WTC11 (cell line): ENCODE measurements around the gene UROC1. TPM values are rescaled to one million over a fixed set of nuclear protein-coding genes. Genes with fewer than 3 reads are reported as not detected.

Source experiments
- ATAC-seq: fragments of 200-7000 bp; cut with Tn5 transposase; 2 replicates; pipeline ENCODE4 v1.10.0; 2021; ENCODE audit warnings: mild to moderate bottlenecking, moderate library complexity
- CTCF ChIA-PET: fragments of 300-600 bp; sonication (Branson Sonifier 250); formaldehyde crosslinking; loops from one replicate; lab custom pipeline; 2021; ENCODE audit warnings: antibody characterized with exemption; lab: Charles Lee
- POLR2A ChIA-PET: fragments of 350-600 bp; sonication (Branson Sonifier 250); formaldehyde crosslinking; loops from one replicate; lab custom pipeline; 2021; ENCODE audit warnings: antibody characterized with exemption; lab: Charles Lee
- DNase-seq: peaks from one replicate; pipeline ENCODE4 v3.0.0; 2021; ENCODE audit warnings: low spot score
- H3K27ac Mint-ChIP-seq: 2 replicates; pipeline ENCODE4 v1.8.0; 2021; ENCODE audit warnings: mixed read lengths
- H3K27me3 Mint-ChIP-seq: 2 replicates; pipeline ENCODE4 v1.8.0; 2021; ENCODE audit warnings: low read depth, mild to moderate bottlenecking, moderate library complexity, mixed read lengths
- H3K36me3 Mint-ChIP-seq: 2 replicates; pipeline ENCODE4 v1.8.0; 2021; ENCODE audit warnings: mixed read lengths
- H3K4me1 Mint-ChIP-seq: 2 replicates; pipeline ENCODE4 v1.8.0; 2022; ENCODE audit warnings: mixed read lengths
- H3K4me3 Mint-ChIP-seq: 2 replicates; pipeline ENCODE4 v1.8.0; 2021; ENCODE audit warnings: mild to moderate bottlenecking, moderate library complexity, mixed read lengths
- H3K9me3 Mint-ChIP-seq: 2 replicates; pipeline ENCODE4 v1.8.0; 2021; ENCODE audit warnings: mixed read lengths
- PREB ChIP-seq: sonication (generic); formaldehyde crosslinking; IDR thresholded peaks from 2 replicates; pipeline ENCODE4 v1.8.1; 2022; ENCODE audit warnings: mild to moderate bottlenecking, missing genetic modification reagents, moderate library complexity, borderline replicate concordance
- RELA ChIP-seq: sonication (generic); formaldehyde crosslinking; IDR thresholded peaks from 2 replicates; pipeline ENCODE4 v1.8.1; 2022; ENCODE audit warnings: missing genetic modification reagents, mild to moderate bottlenecking, borderline replicate concordance
- RORB ChIP-seq: fragments of 250-450 bp; sonication (Bioruptor Pico); IDR thresholded peaks from 2 replicates; pipeline ENCODE4 v1.9.0; 2021; ENCODE audit warnings: mild to moderate bottlenecking
- SMAD4 ChIP-seq: sonication (generic); formaldehyde crosslinking; IDR thresholded peaks from 2 replicates; pipeline ENCODE4 v1.8.0; 2022; ENCODE audit warnings: mild to moderate bottlenecking, missing genetic modification reagents
- TCF7 ChIP-seq: sonication (generic); formaldehyde crosslinking; IDR thresholded peaks from 2 replicates; pipeline ENCODE4 v1.8.0; 2022; ENCODE audit warnings: mild to moderate bottlenecking, low read depth, missing genetic modification reagents, moderate library complexity
- ZBTB43 ChIP-seq: sonication (generic); formaldehyde crosslinking; IDR thresholded peaks from 2 replicates; pipeline ENCODE4 v1.8.1; 2023; ENCODE audit warnings: mild to moderate bottlenecking, missing genetic modification reagents
- ZNF263 ChIP-seq: sonication (generic); formaldehyde crosslinking; IDR thresholded peaks from 2 replicates; pipeline ENCODE4 v1.8.1; 2022; ENCODE audit warnings: low read depth, mild to moderate bottlenecking, moderate library complexity, missing genetic modification reagents
- ZNF281 ChIP-seq: sonication (generic); formaldehyde crosslinking; IDR thresholded peaks from 2 replicates; pipeline ENCODE4 v1.8.0; 2023; ENCODE audit warnings: mild to moderate bottlenecking, missing genetic modification reagents
- ZNF423 ChIP-seq: fragments of 250-450 bp; sonication (Bioruptor Pico); IDR thresholded peaks from 2 replicates; pipeline ENCODE4 v2.1.2; 2022; ENCODE audit warnings: mild to moderate bottlenecking, moderate library complexity
- total RNA-seq: library from RNA; stranded (reverse); gene quantifications from 3 replicates; pipeline ENCODE4 v1.2.3, GENCODE V29; 2021
- TF ChIP-seq, protein P1 (sequence below): sonication (generic); formaldehyde crosslinking; IDR thresholded peaks from 2 replicates; pipeline ENCODE4 v1.8.0; 2022; ENCODE audit warnings: mild to moderate bottlenecking, missing genetic modification reagents

Gene UROC1
- total RNA-seq, 1 experiment from 2014 or later = not detected

DNA sequence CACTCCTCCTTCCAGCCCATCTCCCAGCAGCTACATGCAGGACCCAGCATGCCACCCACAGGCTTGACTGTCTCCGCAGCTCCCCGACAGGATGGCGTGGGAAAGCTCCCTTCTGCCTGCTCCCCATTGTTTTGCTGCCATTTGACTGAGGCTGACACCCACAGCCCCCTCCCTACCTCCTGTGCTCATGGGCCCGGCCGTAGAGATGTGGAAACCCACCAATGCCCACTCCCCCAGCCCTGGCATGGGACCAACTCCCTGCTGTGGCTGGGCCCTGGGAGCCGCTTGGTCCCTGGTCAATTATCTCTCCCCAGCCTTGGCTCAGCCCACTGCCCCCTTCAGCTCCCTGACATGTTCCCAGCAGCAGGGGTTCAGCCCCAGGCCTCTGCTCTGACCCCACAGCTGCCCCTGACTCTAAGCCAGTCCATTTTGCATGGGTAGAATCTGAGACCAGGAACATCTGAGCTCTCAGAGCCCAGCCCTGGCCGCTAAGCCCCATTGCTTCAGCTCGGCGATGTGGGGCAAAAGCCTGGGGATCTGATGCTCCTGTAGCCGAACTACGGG lies 33.0 kb upstream of the UROC1 start (continued):
- TF ChIP-seq ZNF281 = no peak
- TF ChIP-seq ZBTB43 (CRISPR knock-in tag) = no peak
- no peak for TF ChIP-seq RELA (CRISPR knock-in tag)
- TF ChIP-seq ZNF263 (CRISPR knock-in tag) = no peak

DNA sequence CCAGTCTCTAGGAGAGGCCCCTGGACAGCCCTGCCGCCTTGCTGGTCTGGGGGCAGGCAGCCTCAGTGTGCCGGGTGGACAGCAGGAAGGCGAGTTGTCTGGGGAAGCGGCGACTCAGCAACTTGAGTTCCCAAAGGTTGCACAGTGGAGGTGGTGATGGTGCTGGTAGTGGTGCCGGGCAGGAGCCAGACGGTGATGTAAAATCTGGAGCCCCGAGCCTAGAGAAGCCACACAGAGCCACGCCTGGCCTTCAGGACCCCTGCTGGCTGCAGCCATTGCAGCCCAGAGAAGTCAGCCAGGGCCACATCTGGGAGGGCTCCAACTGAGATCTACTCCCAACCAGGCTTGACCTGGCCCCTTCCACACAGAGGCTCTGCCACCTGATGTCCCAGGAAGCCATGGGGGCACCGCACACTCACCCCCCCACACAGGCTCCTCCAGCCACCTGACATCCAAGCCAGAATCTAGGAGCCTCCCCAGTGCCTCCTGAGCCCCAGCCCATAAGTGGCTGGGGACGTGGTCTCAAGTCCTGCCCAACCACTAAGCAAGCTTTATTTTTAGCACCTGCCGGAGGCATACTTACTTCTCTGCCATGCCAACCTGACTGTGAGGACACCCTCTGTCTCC lies 32.4 kb upstream of the UROC1 start:
- TF ChIP-seq TCF7 (CRISPR knock-in tag) = no peak
- TF ChIP-seq RORB (CRISPR knock-in tag) = no peak
- TF ChIP-seq PREB = no peak

GRCh38 chr3:126548556-126549466 lies 31.2 kb upstream of the UROC1 start:
- POLR2A ChIA-PET = no interaction called here
- peak; percentile 68 for ATAC-seq
- H3K9me3 Mint-ChIP-seq = no peaks in the 10 kb centered on the region
- peak; percentile 14 for DNase-seq
- H3K27me3 Mint-ChIP-seq = no peaks in the 10 kb centered on the region; the same call in 1 of the 2 replicates
- peak overlapping the region; percentile 5; the same call in 1 of the 2 replicates for H3K4me3 Mint-ChIP-seq
- CTCF ChIA-PET = interaction anchor here (0.7 to 1.0 kb wide), 2 partner anchors 26 to 30 kb away, joined by 3 to 6 read pairs; partner anchors contain the start of gene CHST13
- peak overlapping the region; percentile 58 for H3K27ac Mint-ChIP-seq
- peaks cover 45% of the 10 kb centered on the region for H3K4me1 Mint-ChIP-seq
- no peaks in the 10 kb centered on the region for H3K36me3 Mint-ChIP-seq
- TF ChIP-seq, protein P1, sequence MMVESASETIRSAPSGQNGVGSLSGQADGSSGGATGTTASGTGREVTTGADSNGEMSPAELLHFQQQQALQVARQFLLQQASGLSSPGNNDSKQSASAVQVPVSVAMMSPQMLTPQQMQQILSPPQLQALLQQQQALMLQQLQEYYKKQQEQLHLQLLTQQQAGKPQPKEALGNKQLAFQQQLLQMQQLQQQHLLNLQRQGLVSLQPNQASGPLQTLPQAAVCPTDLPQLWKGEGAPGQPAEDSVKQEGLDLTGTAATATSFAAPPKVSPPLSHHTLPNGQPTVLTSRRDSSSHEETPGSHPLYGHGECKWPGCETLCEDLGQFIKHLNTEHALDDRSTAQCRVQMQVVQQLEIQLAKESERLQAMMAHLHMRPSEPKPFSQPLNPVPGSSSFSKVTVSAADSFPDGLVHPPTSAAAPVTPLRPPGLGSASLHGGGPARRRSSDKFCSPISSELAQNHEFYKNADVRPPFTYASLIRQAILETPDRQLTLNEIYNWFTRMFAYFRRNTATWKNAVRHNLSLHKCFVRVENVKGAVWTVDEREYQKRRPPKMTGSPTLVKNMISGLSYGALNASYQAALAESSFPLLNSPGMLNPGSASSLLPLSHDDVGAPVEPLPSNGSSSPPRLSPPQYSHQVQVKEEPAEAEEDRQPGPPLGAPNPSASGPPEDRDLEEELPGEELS (CRISPR knock-in tag) = peak; percentile 25; the same call in 1 of the 2 replicates
- TF ChIP-seq SMAD4 (no peak), ZNF423 (CRISPR knock-in tag) (peak; percentile 62; the same call in 1 of the 2 replicates)

More for the DNA sequence above, 32.4 kb upstream of the UROC1 start:
- Mint-ChIP-seq H3K27me3 (no peaks in the 10 kb centered on the region; the same call in 1 of the 2 replicates), H3K4me1 (peaks cover 45% of the 10 kb centered on the region), H3K4me3 (no peak overlapping the region), H3K27ac (no peak overlapping the region), H3K9me3 (no peaks in the 10 kb centered on the region), H3K36me3 (no peaks in the 10 kb centered on the region)
- ATAC-seq (no peak), DNase-seq (no peak)
- ChIA-PET POLR2A (no interaction called here), CTCF (interaction anchor here (1.0 kb wide), 1 partner anchor 27 kb away, joined by 6 read pairs; the partner anchor contains the start of gene CHST13)
